Spleen (tissue), 7 donors: ENCODE measurements around the gene VSX2.

Source experiments
- CTCF ChIP-seq, 11 experiments: fragments of 200-600 bp in 7 of 11; fragments of 450-650 bp in 4 of 11; sonication (generic) in 4 of 11; IDR thresholded peaks in 8 of 11; conservative IDR thresholded peaks in 3 of 11; 1 replicate in 7 of 11; 2 replicates in 4 of 11; pipeline versions ENCODE4 v1.4.0 to v1.8.0; 2016 to 2021; ENCODE audit warnings: antibody characterized with exemption in 11 of 11, inconsistent platforms in 4 of 11, mild to moderate bottlenecking in 1 of 11
- POLR2A ChIP-seq, 3 donors: fragments of 450-650 bp; IDR thresholded peaks; one replicate each; pipeline ENCODE4 v1.5.1; 2017; ENCODE audit warnings: antibody characterized with exemption in 3 of 3, mild to moderate bottlenecking in 1 of 3
- POLR2AphosphoS5 ChIP-seq, 3 donors: sonication (generic); formaldehyde crosslinking; IDR thresholded peaks; one replicate each; pipeline ENCODE4 v1.5.1; 2017; ENCODE audit warnings: antibody characterized with exemption in 3 of 3
- donor health status: DM: no; HTN: no; CAD: no; lungs with moderate emphysema.
- donor health status: DM: no; HTN: no; CAD: no.
- donor health status: DM: no; HTN: no; CAD: no.

GRCh38 chr14:74301594-74302151 lies 62.4 kb downstream of the VSX2 start:
- TF ChIP-seq POLR2A (IDR thresholded peaks at IDR 0.05): no peak
- no peak for TF ChIP-seq CTCF (IDR thresholded peaks at IDR 0.05 in 8 of 11, conservative IDR thresholded peaks at IDR 0.05 in 3 of 11)
- no peak for TF ChIP-seq POLR2AphosphoS5 (IDR thresholded peaks at IDR 0.05)
